CD4-positive, alpha-beta T cell treated with Interleukin-6 for 4 hours (primary cell): ENCODE measurements around the gene MYO9A.

Experiments
- DNase-seq: peaks from one replicate; pipeline ENCODE4 v3.0.0-alpha.2; 2020; ENCODE audit warnings: mixed read lengths

The MYO9A gene

GRCh38 chr15:71779073-71779797 lies 338.7 kb downstream of the MYO9A start:
- no peak for DNase-seq

- no peak for DNase-seq
These were observed 340.6 kb downstream of the MYO9A start for GRCh38 chr15:71777216-71777943.

DNA sequence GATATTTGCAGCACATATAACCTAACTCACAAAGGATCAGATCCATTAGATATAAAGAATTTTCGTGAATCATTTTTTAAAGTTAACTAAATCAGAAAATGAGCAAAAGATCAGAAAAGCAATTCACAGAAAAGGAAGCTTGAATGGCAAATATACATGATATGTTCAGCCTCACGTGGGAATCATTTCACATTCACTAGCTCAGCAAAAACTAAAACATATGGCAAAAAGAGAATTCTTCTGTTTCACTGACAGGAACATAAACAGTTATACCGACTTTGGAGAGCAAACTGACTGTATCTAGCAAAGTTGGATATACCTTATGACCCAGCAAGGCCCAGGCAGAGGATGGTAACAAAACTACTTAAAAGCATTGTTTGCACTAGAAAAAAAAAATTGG lies 341.6 kb downstream of the MYO9A start:
- DNase-seq = no peak

DNA sequence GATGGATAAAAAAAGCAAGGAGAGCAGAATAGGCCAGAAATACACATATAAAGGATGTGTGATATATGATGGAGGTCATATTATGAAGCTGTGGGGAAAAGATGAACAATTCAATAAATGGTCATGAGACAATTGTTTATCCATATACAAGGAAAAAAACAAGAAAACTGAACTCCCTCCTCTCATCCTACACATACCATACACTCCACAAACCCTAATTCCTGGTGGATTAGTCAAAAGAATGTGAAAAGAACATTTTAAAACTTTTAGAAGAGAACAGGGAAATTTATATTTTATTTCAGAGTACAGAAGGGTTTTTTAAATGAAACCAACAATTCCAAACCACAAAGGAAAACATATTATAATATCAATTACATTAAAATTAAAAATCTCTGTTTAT lies 342.1 kb downstream of the MYO9A start:
- DNase-seq = no peak

GRCh38 chr15:71773206-71773859 lies 344.6 kb downstream of the MYO9A start:
- no peak for DNase-seq
